GM21717 (cell line): ENCODE results near the gene SEMA6C.

ENCODE experiments used
- ATAC-seq: cut with Tn5 transposase; IDR thresholded peaks from one replicate; pipeline ENCODE4 v1.9.1; 2021; ENCODE audit warnings: mild to moderate bottlenecking, moderate library complexity; ENCODE audit not compliant: unreplicated experiment

Gene SEMA6C

GRCh38 chr1:151164732-151165280 lies 18.4 kb upstream of the SEMA6C start:
- ATAC-seq, result no peak

GRCh38 chr1:151159373-151159772 lies 12.9 kb upstream of the SEMA6C start:
- ATAC-seq, result no peak

- ATAC-seq, result no peak
Measured at GRCh38 chr1:151158751-151159251, 12.4 kb upstream of the SEMA6C start.

- ATAC-seq, result no peak
Measured at GRCh38 chr1:151158326-151158725, 11.9 kb upstream of the SEMA6C start.

GRCh38 chr1:151157067-151157531 lies 10.7 kb upstream of the SEMA6C start:
- no peak for ATAC-seq

GRCh38 chr1:151156515-151156819 lies 10.0 kb upstream of the SEMA6C start, which contains the start of gene TNFAIP8L2:
Gene TNFAIP8L2, plus strand, starts transcription at chr1:151156649. Its CDS starts 2,049 bp downstream, at chr1:151158698.
- peak; percentile 62 for ATAC-seq

GRCh38 chr1:151147665-151148064 lies 1.2 kb upstream of the SEMA6C start:
- ATAC-seq, result no peak

GRCh38 chr1:151147132-151147503 lies 687 bp upstream of the SEMA6C start:
- no peak for ATAC-seq

- no peak for ATAC-seq
Measured at GRCh38 chr1:151146072-151146411, 389 bp downstream of the SEMA6C start.

GRCh38 chr1:151145304-151146071 lies 943 bp downstream of the SEMA6C start:
- no peak for ATAC-seq

GRCh38 chr1:151144474-151145303 lies 1.7 kb downstream of the SEMA6C start:
- no peak for ATAC-seq

GRCh38 chr1:151143986-151144385 lies 2.4 kb downstream of the SEMA6C start:
- no peak for ATAC-seq

GRCh38 chr1:151143057-151143435 lies 3.4 kb downstream of the SEMA6C start:
- no peak for ATAC-seq

GRCh38 chr1:151142411-151143056 lies 3.9 kb downstream of the SEMA6C start:
- no peak for ATAC-seq

GRCh38 chr1:151137789-151138188 lies 8.6 kb downstream of the SEMA6C start:
- ATAC-seq, result no peak

- ATAC-seq, result no peak
Measured at GRCh38 chr1:151135433-151136385, 10.7 kb downstream of the SEMA6C start.

- no peak for ATAC-seq
Measured at GRCh38 chr1:151134991-151135390, 11.4 kb downstream of the SEMA6C start.

GRCh38 chr1:151134396-151134795 lies 12.0 kb downstream of the SEMA6C start:
- ATAC-seq, result no peak

- no peak for ATAC-seq
Measured at GRCh38 chr1:151133018-151133806, 13.2 kb downstream of the SEMA6C start.
